Measurements from ENCODE around the gene RAB31. TPM values are rescaled to one million over a fixed set of nuclear protein-coding genes. Genes with fewer than 3 reads are reported as not detected.
A peak's percentile ranks its signal among the peaks of the same experiment; 100 is the strongest.

The RAB31 gene
- total RNA-seq, 1 donor from 2014 or later, result 28.1 TPM

- no peak for DNase-seq (ENCODE audit: low read depth)
Observed at GRCh38 chr18:9861157-9861556, 153.1 kb downstream of the RAB31 start.

- no peak for DNase-seq (ENCODE audit: low read depth)
Observed at GRCh38 chr18:9861933-9862332, 153.8 kb downstream of the RAB31 start.

- DNase-seq (ENCODE audit: low read depth), result no peak
Observed at GRCh38 chr18:9862686-9863085, 154.6 kb downstream of the RAB31 start.

GRCh38 chr18:9863282-9863681 is 155.2 kb downstream of the RAB31 start:
- DNase-seq (ENCODE audit: low read depth), result no peak

- no peak for DNase-seq (ENCODE audit: low read depth)
Observed at GRCh38 chr18:9865764-9866490, 157.8 kb downstream of the RAB31 start.

- DNase-seq (ENCODE audit: low read depth), result no peak
Observed at GRCh38 chr18:9866627-9867026, 158.5 kb downstream of the RAB31 start.

GRCh38 chr18:9867071-9867594 is 159.0 kb downstream of the RAB31 start:
- DNase-seq (ENCODE audit: low read depth), result peak; percentile 68

- DNase-seq (ENCODE audit: low read depth), result no peak
Observed at GRCh38 chr18:9868857-9869714, 161.0 kb downstream of the RAB31 start.

GRCh38 chr18:9869715-9870430 is 161.8 kb downstream of the RAB31 start:
- DNase-seq (ENCODE audit: low read depth), result peak; percentile 85

- DNase-seq (ENCODE audit: low read depth), result no peak
Observed at GRCh38 chr18:9870431-9871008, 162.4 kb downstream of the RAB31 start.

GRCh38 chr18:9871244-9871746 is 163.2 kb downstream of the RAB31 start:
- no peak for DNase-seq (ENCODE audit: low read depth)

- no peak for DNase-seq (ENCODE audit: low read depth)
Observed at GRCh38 chr18:9872823-9873222, 164.7 kb downstream of the RAB31 start.

GRCh38 chr18:9874728-9875127 is 166.6 kb downstream of the RAB31 start:
- DNase-seq (ENCODE audit: low read depth), result no peak

GRCh38 chr18:9876212-9876866 is 168.2 kb downstream of the RAB31 start:
- DNase-seq (ENCODE audit: low read depth), result no peak

GRCh38 chr18:9876867-9877654 is 169.0 kb downstream of the RAB31 start:
- DNase-seq (ENCODE audit: low read depth), result peak; percentile 77

GRCh38 chr18:9877655-9878014 is 169.5 kb downstream of the RAB31 start:
- no peak for DNase-seq (ENCODE audit: low read depth)

GRCh38 chr18:9878095-9878494 is 170.0 kb downstream of the RAB31 start:
- no peak for DNase-seq (ENCODE audit: low read depth)

GRCh38 chr18:9878783-9879242 is 170.7 kb downstream of the RAB31 start:
- DNase-seq (ENCODE audit: low read depth), result no peak

GRCh38 chr18:9884090-9884489 is 176.0 kb downstream of the RAB31 start:
- DNase-seq (ENCODE audit: low read depth), result no peak

- DNase-seq (ENCODE audit: low read depth), result no peak
Observed at GRCh38 chr18:9884532-9885140, 176.5 kb downstream of the RAB31 start.
